HG02610 (cell line): ENCODE results near the gene RHOT1.
A peak's percentile ranks its signal among the peaks of the same experiment; 100 is the strongest.
"Not testable (repeated sequence)": the region's sequence is repeated elsewhere in the genome, so short reads cannot be mapped to it uniquely, and the experiment has no call there.

Experiments used
- ATAC-seq: cut with Tn5 transposase; IDR thresholded peaks from one replicate; pipeline ENCODE4 v1.9.1; 2021; ENCODE audit warnings: mild to moderate bottlenecking, moderate library complexity; ENCODE audit not compliant: unreplicated experiment

Gene RHOT1

DNA sequence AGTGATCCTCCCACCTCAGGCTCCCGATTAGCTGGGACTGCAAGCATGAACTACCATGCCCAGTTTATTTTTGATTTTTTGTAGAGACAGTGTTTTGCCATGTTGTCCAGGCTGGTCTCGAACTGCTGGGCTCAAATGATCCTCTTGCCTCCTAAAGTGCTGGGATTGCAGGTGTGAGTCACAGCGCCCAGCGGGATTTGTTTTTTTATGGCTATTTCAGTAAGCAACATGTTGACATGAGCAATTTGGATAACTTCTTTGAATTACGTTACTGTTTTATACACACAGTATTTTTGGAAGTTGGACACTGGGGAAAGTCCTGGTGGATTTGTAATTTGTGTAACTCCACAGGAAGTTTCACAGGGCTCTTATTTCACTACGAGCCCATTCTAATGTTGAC, 18.5 kb upstream of the RHOT1 start:
- no peak for ATAC-seq

DNA sequence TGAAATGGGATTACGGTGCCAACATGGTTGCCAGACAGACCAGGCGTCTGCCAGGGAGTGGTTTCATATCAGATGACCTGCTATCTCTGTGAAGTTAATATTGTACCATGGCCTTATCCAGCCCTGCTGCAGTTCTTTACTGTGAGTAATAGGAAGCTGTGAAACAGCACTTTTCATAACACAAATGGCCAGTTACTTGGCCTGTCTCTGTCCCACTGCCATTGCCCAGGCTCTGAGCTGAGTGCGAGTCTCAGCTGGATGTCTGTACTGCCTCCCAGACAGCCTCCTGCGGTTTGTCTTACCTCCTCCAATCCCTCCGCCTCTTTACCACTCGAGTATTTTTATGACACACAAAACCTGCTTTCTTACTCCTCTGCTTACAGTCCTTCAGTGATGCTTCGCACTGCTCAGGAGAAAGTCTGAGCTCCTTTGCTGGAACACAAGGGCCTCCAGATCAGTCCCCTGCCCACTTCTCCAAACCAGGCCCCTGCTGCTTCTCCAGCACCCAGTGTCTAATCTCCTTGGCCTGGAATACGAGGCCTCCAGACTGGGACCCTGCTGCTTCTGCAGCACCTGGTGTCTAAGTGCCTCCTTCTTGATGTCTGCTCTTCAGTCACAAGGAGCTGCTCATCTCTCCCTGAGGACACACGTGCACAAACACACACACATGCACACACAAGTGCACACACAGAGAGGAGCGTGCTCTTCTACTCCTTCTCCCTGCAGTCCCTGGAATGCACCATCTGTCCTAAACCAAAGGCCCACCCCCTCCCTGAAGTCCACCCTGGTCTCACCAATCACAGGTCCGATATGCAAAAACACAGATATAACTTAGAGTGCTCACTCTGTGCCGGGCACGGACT, 17.1 kb upstream of the RHOT1 start:
- ATAC-seq: no peak

DNA sequence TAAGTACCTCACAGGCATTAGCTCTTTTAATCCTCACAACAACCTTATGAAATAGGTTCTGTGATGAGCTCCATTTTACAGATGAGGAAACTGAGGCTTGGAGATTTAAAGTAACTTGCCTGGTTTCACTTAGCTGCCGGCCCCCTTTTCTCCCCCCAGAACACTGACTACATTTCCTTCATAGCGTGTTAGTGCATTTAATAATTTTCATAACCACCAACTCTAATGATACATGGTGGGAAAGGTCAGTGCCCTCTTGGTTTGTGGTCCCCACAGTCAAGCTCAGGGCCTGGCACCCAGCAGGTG, 16.5 kb upstream of the RHOT1 start:
- no peak for ATAC-seq

DNA sequence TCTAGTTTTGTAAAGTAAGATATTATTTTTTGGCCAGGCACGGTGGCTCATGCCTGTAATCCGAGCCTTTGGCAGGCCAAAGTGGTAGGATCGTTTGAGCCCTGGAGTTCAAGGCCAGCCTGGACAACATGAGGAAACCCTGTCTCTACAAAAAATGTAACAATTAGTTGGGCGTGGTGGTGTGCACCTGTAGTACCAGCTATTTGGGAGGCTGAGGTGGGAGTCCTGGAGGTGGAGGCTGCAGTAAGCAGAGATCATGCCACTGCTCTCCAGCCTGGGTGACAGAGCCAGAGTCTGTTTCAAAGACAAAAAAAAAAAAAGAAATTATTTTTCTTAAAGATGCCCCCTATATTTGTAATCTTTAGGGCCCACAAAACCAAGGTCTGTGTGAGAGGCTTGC, 16.0 kb upstream of the RHOT1 start:
- no peak for ATAC-seq

DNA sequence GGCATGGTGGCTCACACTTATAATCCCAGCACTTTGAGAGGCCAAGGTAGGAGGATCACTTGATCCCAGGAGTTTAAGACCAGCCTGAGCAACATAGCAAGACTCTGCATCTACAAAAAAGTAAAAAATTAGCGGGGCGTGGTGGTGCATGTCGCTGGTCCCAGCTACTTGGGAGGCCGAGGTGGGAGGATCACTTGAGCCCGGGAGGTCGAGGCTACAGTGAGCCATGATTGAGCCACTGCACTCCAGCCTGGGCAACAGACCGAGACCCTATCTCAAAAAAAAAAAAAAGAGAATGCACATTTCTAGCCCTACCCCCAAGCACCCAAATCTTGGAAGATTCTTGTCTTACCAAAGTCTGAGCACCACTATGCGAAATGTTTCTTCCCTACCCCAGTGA, 15.6 kb upstream of the RHOT1 start:
- no peak for ATAC-seq

DNA sequence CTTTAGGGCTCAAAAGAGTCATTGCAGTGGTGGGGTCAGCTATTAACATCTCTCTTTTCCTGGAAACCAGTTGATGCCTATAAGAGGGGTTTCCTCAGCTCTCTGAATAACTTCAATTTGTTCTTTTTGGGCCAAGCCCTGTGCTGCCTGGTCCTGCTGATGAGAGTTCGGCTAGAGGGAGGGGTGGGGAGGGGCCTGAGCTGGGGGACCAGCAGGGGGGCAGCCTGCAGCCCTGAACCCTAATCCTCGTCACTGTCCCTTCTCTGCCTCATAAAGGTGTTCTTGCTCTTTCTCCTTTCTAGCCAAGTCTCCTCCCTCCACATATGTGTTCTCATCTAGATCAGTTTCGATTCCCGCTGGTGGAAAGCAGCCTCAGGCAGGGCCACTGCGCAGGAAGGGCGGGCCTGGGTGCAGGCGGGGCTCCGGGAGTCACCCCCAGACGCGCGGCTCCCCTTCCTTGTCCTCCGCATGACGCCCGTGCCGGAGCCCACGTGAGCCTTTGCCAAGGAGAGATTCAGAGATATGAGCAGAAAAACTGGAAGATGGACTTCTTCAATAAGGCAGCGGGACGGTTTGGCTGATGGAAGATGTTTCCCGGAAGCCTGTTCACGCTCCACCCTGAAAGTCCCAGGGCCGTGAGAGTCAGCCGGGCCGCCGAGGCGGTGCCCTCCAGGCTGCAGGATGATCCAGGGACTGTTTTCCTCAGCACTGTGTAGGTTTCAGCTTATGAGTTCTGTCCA, 15.0 kb upstream of the RHOT1 start:
- peak; percentile 92 for ATAC-seq

DNA sequence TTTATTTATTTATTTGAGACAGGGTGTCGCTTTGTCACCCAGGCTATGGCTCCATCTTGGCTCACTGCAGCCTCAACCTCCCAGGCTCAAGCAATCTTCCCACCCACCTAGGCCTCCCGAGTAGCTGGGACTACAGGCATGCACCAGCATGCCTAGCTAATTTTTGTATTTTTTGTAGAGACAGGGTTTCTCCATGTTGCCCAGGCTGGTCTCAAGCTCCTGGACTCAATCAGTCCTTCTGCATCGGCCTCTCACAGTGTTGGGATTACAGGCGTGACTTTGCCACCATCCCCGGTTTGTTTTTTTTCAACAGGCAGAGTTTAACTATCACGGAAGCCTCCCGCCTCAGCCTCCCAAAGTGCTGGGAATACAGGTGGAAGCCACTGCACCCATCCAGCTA, 13.8 kb upstream of the RHOT1 start:
- not testable (repeated sequence) for ATAC-seq

DNA sequence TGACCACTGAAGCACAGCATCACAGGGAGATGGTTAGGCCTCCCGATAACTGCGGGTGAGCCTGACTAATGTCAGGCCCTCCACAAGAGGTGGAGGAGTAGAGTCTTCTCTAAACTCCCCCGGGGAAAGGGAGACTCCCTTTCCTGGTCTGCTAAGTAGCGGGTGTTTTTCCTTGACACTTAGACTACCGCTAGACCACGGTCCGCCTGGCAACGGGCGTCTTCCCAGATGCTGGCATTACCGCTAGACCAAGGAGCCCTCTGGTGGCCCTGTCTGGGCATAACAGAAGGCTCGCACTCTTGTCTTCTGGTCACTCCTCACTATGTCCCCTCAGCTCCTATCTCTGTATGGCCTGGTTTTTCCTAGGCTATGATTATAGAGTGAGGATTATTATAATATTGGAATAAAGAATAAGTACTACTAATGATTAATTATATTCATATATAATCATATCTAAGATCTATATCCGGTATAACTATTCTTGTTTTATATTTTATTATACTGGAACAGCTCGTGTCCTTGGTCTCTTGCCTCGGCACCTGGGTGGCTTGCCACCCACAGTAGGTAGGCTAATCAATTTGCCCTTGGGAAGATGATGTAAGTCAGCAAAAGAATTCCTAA, 6.7 kb upstream of the RHOT1 start:
- not testable (repeated sequence) for ATAC-seq

DNA sequence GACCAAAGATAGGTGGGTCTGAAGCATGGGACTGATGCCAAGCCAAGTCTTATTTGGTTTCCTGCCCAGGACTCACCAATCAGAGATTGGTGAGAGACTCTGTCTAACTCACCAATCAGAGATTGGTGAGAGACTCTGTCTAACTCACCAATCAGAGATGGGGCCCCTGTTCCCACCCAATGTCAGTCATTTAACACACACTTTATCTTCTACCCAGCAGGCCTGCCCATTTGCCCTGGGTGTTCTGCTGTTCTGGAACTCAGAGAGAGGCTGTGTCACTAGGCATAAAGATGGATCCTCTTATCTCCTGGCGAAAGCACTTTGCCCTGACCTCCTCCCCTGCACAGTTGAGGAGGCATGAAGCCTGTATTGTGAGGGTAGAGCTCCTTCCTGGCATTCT, 5.4 kb upstream of the RHOT1 start:
- no peak for ATAC-seq

DNA sequence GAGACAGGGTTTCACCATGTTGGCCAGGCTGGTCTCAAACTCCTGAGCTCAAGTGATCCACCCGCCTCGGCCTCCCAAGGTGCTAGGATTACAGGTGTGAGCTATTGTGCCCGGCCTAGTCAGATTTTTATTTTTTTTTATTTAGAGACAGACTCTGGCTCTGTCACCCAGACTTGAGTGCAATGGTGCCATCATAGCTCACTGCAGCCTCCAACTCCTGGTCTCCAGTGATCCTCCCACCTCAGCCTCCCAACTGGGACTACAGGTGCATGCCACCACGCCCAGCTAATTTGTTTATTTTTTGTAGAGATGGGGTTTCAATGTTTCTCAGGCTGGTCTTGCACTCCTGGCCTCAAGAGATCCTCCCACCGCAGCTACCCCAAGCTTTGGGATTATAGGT, 2.8 kb upstream of the RHOT1 start:
- ATAC-seq: not testable (repeated sequence)

DNA sequence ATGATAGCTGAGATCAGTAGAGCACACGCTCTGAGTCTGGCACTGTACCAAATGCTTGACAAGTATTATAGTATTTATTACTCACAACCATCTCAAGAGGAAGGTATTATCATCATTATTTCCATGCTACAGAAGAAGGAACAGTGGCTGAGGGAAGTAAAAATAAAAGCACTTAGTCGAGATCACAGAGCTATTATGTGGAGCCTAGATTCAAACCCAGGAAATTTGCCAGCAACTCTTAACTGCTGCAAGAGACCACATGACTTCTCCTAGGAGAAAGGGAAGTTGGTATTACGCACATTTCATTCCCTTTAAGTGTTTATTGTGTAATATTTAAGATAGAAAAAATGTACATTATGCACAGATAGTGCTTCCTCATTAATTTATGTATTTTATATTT, 1.0 kb upstream of the RHOT1 start:
- no peak for ATAC-seq

DNA sequence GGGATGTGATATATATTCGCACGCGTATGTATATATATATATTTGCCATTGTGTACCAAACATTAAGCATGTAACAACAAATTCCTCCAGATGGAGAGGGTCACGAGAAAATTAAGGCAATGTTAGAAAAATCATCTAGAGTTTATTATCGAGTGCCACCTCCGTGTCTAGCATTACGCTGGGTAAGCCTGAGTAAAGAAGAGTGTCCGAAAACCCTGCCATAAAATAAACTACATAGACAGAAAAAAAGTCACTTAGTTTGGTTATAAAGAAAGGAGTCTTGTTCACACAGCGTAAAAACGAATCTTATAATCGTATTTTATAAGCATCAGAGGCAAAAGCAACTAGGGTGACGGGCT, 644 bp upstream of the RHOT1 start:
- no peak for ATAC-seq

DNA sequence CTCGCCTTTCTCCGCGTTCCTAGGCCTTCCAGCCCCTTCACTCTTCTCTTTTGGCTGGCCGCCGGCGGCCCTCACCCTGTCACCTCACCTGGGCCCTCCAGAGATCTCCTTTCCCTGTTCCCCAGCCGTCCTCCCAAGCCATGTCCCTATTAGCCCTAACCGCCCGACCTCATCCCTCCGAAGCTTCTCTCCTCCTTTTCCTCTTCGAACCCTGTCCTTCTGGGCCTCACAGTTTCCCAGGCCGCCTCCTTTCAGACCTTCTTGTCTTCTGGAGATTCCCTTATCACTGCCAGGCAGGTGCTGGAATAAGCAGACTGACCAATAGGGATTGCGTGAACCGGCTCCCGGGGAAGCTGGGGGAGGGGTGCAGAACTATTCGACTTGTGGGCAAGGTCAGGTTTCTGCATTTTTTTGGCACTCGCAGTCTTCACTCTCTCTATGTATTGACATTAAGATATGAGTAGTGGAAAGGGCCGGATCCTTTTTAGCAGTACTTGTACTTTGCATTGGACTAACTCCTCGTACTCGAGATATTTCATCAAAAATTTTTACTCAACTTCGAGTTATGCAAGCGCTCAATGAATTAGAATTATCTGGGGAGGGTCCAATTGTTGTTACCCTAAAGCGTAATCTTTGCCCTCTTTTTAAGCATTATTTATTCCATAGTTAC, 690 bp downstream of the RHOT1 start:
- ATAC-seq: no peak

DNA sequence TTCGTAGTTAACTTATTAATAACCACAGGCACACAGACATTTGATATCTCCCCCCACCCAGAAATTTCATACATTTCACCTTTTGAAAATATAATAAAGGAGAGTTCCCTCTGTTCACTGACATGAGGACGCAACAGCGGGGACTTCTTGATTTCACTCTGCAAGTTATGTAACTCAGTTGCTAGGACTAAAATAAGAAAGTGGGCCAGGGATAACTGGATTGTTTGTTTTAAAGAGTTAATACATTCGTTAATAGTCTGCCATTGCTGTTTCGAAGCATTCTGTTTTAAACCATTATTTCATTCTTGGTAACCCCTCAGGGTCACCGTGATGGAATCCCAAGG, 1.2 kb downstream of the RHOT1 start:
- no peak for ATAC-seq

DNA sequence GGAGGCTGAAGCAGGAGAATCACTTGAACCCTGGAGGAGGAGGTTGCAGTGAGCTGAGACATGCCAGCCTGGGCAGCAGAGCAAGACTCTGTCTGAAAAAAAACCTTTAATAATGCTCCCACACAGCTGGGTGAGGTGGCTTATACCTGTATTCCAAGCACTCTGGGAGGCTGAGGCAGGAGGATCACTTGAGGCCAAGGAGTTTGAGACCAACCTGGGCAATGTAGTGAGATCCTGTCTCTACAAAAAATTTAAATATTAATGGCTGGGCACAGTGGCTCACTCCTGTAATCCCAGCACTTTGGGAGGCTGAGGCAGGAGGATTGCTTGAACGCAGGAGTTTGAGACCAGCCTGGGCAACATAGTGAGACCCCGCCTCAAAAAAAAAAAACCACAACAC, 2.1 kb downstream of the RHOT1 start:
- ATAC-seq: not testable (repeated sequence)

DNA sequence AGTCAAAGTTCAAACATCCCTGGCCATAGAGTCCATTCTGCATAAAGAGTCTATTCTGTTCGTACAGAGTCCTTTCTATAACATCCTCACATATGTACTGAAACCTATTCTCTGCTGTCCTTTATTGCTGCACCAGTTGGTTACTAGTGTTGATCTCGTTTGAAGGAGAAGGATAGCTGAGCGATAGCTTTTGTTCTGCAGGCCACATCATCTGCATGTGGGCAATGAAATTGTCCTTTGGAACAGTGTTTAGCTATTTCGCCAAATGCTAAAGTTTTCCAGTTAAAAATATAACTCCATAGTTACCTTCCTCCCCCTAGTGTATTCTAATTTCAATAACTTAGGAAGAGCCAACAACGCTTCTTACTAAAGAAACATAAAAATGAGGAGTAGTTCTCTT, 6.0 kb downstream of the RHOT1 start:
- ATAC-seq: no peak

DNA sequence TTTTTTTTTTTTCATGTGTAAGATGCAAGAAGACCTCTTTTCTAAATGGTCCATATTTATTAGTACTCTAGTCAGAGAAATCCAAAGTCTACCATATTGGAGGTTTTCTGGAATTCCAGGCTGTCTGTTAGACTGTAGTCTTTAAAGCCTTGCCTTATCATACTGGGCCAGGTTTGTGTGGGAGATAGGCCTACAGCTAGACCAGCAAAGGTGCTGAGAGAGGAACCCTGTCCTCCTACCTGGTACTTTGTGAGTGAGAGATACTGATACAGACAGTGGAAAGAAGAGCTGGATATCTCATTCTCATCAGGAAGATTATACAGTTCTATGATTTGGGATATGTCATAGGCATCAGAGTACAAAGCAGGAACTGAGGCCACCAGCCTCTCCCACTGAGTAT, 8.1 kb downstream of the RHOT1 start:
- ATAC-seq: no peak

DNA sequence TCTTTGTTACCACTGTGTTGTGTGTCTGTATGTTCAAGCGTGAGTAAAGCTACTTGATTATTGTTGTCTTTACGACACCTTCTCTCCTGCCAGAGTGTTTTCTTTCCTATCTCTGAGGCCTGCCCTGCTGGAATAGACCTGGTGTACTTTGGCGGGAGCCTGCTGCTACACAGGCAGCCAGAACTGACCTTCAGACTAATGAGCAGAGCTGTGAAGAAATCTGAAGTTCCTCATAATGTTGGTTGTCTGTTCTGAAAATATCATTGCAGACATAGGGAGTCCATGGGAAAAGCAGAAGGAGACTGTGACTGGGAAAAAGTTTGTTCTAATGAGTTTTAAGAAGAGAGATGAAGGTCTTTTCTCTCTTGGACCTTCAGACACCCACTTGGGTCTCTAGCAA, 9.8 kb downstream of the RHOT1 start:
- ATAC-seq: no peak

DNA sequence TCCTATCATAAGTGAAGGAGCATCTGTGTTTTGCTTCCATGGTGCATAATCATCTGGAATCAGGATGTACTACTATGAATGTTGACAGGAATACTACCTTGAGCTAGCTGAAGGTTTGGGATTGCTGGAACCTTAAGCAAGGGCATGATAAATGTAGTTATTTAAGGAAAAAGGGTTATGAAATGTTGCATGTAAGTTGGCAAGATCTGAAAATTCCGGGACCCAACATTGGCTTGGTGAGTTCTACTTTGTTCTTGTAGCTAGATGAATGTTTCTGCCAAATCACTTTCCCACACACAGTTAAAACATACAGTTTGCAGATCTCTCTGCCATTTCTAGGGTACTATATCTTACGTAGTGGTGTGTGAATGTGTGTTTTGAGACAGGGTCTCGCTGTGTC, 13.6 kb downstream of the RHOT1 start:
- no peak for ATAC-seq

DNA sequence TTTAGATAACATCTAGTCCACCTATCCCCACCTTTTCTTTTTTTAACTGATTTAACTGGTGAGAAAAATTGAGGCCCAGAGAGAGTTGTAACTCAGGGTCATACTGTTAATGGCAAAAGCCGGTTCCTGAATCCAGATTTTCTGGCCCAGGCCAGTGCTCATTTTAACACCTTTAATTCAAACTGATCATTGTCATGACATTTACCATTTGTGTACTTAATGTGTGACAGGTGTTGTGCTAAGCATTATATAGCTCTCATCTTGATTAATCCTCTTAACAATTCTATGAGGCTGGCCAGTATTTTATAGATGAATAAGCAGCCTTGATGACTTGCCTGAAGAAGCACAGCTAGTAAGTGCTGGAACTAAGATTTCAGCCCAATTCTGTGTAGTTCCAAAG, 14.4 kb downstream of the RHOT1 start:
- ATAC-seq: no peak

DNA sequence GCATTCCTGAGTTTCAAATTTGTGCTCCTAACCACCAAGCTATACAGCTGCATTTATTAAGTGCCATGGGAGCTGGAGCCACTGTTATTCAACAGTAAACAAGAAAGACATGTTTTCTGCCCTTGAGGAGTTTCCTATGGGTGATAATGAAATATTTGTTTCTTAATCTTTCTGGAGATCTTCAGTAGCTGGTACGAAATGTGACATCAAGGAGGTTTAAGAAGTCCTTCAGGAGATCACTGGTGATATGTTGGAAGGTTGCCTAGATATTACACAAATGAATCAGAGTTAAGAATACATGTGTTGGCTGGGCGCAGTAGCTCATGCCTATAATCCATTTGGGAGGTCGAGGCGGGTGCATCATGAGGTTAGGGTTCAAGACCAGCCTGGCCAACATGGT, 14.9 kb downstream of the RHOT1 start:
- no peak for ATAC-seq
